Adipose tissue (tissue), 3 donors: Measurements from ENCODE around the gene TBC1D22A. TPM values are rescaled to one million over a fixed set of nuclear protein-coding genes. Genes with fewer than 3 reads are reported as not detected.
A peak's percentile ranks its signal among the peaks of the same experiment; 100 is the strongest.

Source experiments
- H3K27ac ChIP-seq: one replicate; pipeline ENCODE4 v1.5.1; 2013; ENCODE audit warnings: low read depth, low read length
- WGBS, 3 donors: extraction: QIAGEN DNeasy Blood & Tissue Kit; methylation state at CpG; one replicate each; pipeline ENCODE4 v1.1.7; 2013; 5-methylcytosine and 5-hydroxymethylcytosine counted together
- polyA plus RNA-seq, 3 donors: library from polyadenylated mRNA; stranded (reverse); fragments of 200-250 nt; gene quantifications; one replicate each; pipeline ENCODE4 v1.2.3, GENCODE V29; 2013
- donor health status: healthy with polysubstance abuse.
- donor health status: Bipolar disorder and iron deficiency.
- donor health status: healthy.

TBC1D22A gene
- polyA plus RNA-seq, 3 donors, result 13.3 to 16.7 (median 15.4) TPM

- 64 to 83% (median 64%) methylated on average over 14 of the region's 14 CpGs for WGBS, 3 donors
- H3K27ac ChIP-seq, result no peak overlapping the region
Observed at GRCh38 chr22:46749682-46750529, 12.5 kb upstream of the TBC1D22A start.

DNA sequence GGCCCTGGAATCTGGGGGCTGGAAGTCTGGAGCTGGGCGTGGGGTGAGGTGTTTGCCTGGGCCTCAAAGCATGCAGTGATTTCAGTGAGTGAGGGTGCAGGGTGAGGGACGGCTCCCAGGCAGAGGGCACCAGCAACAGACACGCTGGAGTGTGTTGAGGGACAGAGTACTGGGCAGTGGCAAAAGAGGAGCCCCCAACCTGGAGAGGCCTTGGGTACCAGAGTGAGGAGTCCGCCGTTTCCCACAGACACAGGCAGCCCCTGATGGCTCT, 12.0 kb upstream of the TBC1D22A start:
- 87 to 92% (median 89%) methylated on average over 5 of the region's 5 CpGs for WGBS, 3 donors
- H3K27ac ChIP-seq, result no peak overlapping the region

DNA sequence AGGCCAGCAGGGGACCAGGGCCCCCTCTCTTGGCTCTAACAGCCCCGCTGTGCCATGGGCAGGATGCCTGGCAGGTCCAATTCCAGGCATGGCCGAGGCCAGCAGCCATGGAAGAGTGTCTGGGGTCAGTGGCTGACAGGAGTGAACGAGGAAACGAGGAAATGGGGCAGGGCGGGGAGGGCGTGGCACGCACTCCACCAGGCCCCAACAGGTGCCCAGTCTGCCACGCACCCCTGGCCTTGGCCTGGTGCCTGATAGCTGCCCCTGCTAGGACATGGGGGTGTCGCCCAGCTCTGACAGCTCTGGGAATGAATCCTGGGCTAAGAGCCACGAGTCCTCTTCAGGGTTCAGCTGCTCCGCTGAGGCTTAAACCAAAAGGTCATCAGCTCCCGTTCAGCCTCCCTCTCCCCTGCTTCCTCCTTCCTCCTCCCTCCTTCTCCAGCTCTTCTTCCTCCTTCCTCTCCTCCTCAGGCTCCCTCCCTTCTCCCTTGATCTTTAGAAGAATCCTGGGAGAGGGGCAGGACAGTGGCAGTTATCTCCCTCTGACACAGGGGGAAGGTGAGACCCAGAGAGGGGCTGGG, 11.5 kb upstream of the TBC1D22A start:
- no peak overlapping the region for H3K27ac ChIP-seq
- 46 to 66% (median 54%) methylated on average over 11 to 12 of the region's 12 CpGs for WGBS, 3 donors

GRCh38 chr22:46752286-46752987, 10.0 kb upstream of the TBC1D22A start:
- H3K27ac ChIP-seq, result no peak overlapping the region
- WGBS, 3 donors, result 77 to 87% (median 79%) methylated on average over 10 to 11 of the region's 11 CpGs

- WGBS, 3 donors, result 96 to 97% (median 96%) methylated on average over 6 of the region's 6 CpGs
- H3K27ac ChIP-seq, result no peak overlapping the region
Observed at GRCh38 chr22:46752988-46753310, 9.5 kb upstream of the TBC1D22A start.

- peak overlapping the region; percentile 88 for H3K27ac ChIP-seq
- whole genome bisulfite sequencing, 3 donors, result 89 to 91% (median 91%) methylated on average over 8 of the region's 8 CpGs
Observed at GRCh38 chr22:46753360-46753759, 9.1 kb upstream of the TBC1D22A start.

DNA sequence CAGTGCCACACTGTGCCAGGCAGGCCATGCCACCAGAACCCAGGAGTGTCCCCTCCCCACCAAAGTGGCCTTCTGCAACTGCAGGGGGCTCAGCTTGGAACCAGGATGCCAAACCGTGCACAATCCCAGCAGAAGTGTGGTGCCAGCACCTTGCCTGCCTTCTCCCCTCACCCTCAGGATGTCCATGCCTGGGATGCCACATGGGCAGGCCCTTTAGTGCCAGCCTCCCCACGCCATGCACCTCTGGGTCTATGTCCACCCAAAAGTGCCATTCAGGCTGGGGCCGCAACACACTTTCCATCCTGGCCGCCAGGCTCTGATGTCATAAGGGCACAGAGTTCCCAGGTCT, 8.7 kb upstream of the TBC1D22A start:
- 53 to 80% (median 72%) methylated on average over 4 of the region's 4 CpGs for WGBS, 3 donors
- peak overlapping the region; percentile 88 for H3K27ac ChIP-seq

DNA sequence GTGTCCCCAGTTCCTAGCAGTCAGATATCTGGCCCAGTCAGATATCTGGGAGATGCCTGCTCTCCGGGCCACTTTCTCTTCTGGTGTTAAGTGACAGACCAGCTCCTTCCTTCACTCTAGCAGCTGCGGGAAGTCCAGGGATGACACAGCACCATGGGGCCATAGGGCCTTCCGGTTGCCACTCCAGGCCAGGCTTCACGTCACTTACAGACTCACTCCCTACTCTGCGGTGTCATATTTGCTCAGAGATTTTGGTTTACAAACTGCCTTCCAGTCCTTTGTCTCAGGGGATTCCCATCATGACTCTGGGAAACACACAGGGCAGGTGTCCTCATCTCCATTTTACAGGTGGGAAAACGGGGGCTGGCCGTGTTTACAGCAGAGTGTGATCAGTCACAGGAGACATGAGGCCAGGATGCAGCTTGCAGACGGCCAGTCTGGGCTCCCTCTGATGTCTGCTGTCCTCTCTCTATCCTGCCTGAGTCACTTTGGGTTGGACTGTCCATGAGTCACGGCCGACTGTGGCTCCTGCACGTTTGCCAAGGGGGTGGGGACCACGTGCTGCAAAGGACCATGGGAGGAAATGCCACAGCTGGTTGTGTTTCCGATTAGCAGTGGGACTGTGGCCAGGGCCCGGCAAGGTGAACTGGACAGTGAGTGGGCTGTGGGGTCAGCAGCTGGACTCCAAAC, 8.2 kb upstream of the TBC1D22A start:
- H3K27ac ChIP-seq, result peak overlapping the region; percentile 88
- WGBS, 3 donors, result 5 to 30% (median 10%) methylated on average over 14 of the region's 14 CpGs

DNA sequence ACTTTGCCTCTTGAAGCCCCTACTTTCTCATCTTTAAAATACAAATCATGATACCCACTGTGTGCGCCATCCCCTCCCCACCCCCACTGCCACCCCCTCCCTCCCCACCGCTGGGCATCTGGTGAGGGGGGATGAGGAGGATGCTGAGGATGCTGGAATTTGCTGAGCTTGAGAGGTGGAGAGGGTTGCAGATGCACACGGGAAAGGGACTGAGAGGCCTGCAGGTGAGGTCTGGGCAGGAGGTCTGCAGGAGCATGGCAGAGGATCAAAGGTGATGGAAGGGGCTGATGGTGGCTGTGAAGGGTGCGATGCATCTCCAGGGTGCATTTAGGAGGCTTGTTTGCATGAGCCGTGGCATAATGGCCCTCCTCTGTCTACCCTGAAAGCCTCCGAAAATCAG, 7.6 kb upstream of the TBC1D22A start:
- WGBS, 3 donors, result 65 to 84% (median 81%) methylated on average over 6 of the region's 6 CpGs

GRCh38 chr22:46755525-46755924, 6.9 kb upstream of the TBC1D22A start:
- WGBS, 3 donors, result 95 to 100% (median 98%) methylated on average over 2 of the region's 2 CpGs

More for the DNA sequence above, 7.6 kb upstream of the TBC1D22A start:
- H3K27ac ChIP-seq, result peak overlapping the region; percentile 88

GRCh38 chr22:46756097-46756496, 6.4 kb upstream of the TBC1D22A start:
- 93 to 100% (median 97%) methylated on average over 1 of the region's 1 CpG for WGBS, 3 donors
- H3K27ac ChIP-seq, result no peak overlapping the region

More at GRCh38 chr22:46755525-46755924, 6.9 kb upstream of the TBC1D22A start:
- no peak overlapping the region for H3K27ac ChIP-seq

- WGBS, 3 donors, result 84 to 85% (median 84%) methylated on average over 2 of the region's 2 CpGs
- H3K27ac ChIP-seq, result no peak overlapping the region
Observed at GRCh38 chr22:46757104-46757503, 5.3 kb upstream of the TBC1D22A start.

- H3K27ac ChIP-seq, result no peak overlapping the region
- 39 to 73% (median 62%) methylated on average over 1 of the region's 1 CpG for WGBS, 3 donors
Observed at GRCh38 chr22:46758121-46758520, 4.3 kb upstream of the TBC1D22A start.

GRCh38 chr22:46758867-46759290, 3.6 kb upstream of the TBC1D22A start:
- no peak overlapping the region for H3K27ac ChIP-seq
- WGBS, 3 donors, result 19 to 46% (median 44%) methylated on average over 6 of the region's 6 CpGs

DNA sequence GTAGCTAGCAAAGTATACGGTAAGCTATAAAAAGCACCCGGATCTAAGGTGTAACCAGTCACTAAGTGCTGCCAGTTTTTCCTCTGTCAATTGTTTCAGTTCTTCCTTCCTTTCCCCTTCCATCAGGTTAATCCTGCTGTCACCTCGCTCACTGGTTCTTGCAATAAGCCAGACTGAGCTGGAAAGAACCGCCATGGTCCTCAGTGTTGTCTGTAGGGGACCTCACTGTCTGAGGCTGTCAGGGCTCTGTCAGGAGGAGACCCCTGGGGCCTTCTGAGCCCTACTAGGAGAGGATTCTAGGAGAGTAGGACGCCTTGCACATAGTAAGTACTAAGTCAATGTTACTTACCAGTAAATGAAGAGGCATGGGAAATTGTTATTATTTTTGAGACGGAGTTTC, 1.4 kb upstream of the TBC1D22A start:
- 69 to 83% (median 79%) methylated on average over 6 of the region's 6 CpGs for WGBS, 3 donors
- no peak overlapping the region for H3K27ac ChIP-seq

GRCh38 chr22:46761539-46762237, 762 bp upstream of the TBC1D22A start:
- WGBS, 3 donors, result 4 to 9% (median 7%) methylated on average over 17 of the region's 17 CpGs
- peak overlapping the region; percentile 96 for H3K27ac ChIP-seq

- WGBS, 3 donors, result 10 to 13% (median 10%) methylated on average over 13 of the region's 13 CpGs
- H3K27ac ChIP-seq, result peak overlapping the region; percentile 96
Observed at GRCh38 chr22:46763051-46763705, 728 bp downstream of the TBC1D22A start.

GRCh38 chr22:46764140-46764680, 1.8 kb downstream of the TBC1D22A start:
- H3K27ac ChIP-seq, result no peak overlapping the region
- 84 to 87% (median 85%) methylated on average over 6 of the region's 6 CpGs for WGBS, 3 donors
